Liver (tissue), 9 donors: ENCODE measurements around the gene IGF1R. TPM values are rescaled to one million over a fixed set of nuclear protein-coding genes. Genes with fewer than 3 reads are reported as not detected.

Source experiments
- DNase-seq: peaks from one replicate; pipeline ENCODE4 v3.0.0-alpha.2; 2017; ENCODE audit warnings: low spot score
- H3K27ac ChIP-seq, 2 donors: one replicate each; pipeline ENCODE4 v1.7.0; 2013; ENCODE audit warnings: inconsistent platforms in 2 of 2, low read length in 2 of 2, control low read depth in 1 of 2, low read depth in 1 of 2, mild to moderate bottlenecking in 1 of 2
- H3K27me3 ChIP-seq, 4 donors: one replicate each; pipeline versions ENCODE4 v1.6.1 to v1.7.0; 2013; ENCODE audit warnings: low read length in 3 of 4, inconsistent platforms in 1 of 4, mild to moderate bottlenecking in 1 of 4, moderate library complexity in 1 of 4; ENCODE audit not compliant: control insufficient read depth in 4 of 4, insufficient read depth in 4 of 4
- H3K36me3 ChIP-seq, 4 donors: one replicate each; pipeline versions ENCODE4 v1.6.1 to v1.7.0; 2013; ENCODE audit warnings: low read length in 3 of 4, mild to moderate bottlenecking in 3 of 4, low read depth in 1 of 4, moderate library complexity in 1 of 4; ENCODE audit not compliant: control insufficient read depth in 4 of 4, insufficient read depth in 3 of 4
- H3K4me1 ChIP-seq, 4 donors: one replicate each; pipeline versions ENCODE4 v1.6.1 to v1.7.0; 2013; ENCODE audit warnings: low read length in 3 of 4, mild to moderate bottlenecking in 3 of 4, moderate library complexity in 1 of 4; ENCODE audit not compliant: control insufficient read depth in 4 of 4, insufficient read depth in 4 of 4
- H3K4me3 ChIP-seq, 3 donors: one replicate each; pipeline versions ENCODE4 v1.6.1 to v1.7.0; 2013; ENCODE audit warnings: low read length in 3 of 3, control low read depth in 1 of 3, low read depth in 1 of 3, mild to moderate bottlenecking in 1 of 3
- H3K9ac ChIP-seq, 2 donors: one replicate each; pipeline ENCODE4 v1.7.0; 2013; ENCODE audit warnings: low read length in 2 of 2, mild to moderate bottlenecking in 2 of 2, moderate library complexity in 2 of 2, control low read depth in 1 of 2, low read depth in 1 of 2
- H3K9me3 ChIP-seq, 4 donors: one replicate each; pipeline versions ENCODE4 v1.6.1 to v1.7.0; 2013; ENCODE audit warnings: low read length in 3 of 4; ENCODE audit not compliant: control insufficient read depth in 4 of 4
- ATF3 ChIP-seq: IDR thresholded peaks from 2 replicates; pipeline ENCODE4 v1.6.1; 2016; ENCODE audit warnings: antibody characterized with exemption
- CTCF ChIP-seq: fragments of 150-350 bp; IDR thresholded peaks from 2 replicates; pipeline ENCODE4 v1.5.1; 2017; ENCODE audit warnings: improper control_type of control experiment, low read depth, low read length; ENCODE audit not compliant: missing input control
- EGR1 ChIP-seq, 2 donors: IDR thresholded peaks; 2 replicates each; pipeline ENCODE4 v1.6.1; 2016 to 2018; ENCODE audit warnings: antibody characterized with exemption in 2 of 2, low read depth in 2 of 2
- FOXA1 ChIP-seq: IDR thresholded peaks from 2 replicates; pipeline ENCODE4 v1.6.1; 2016; ENCODE audit warnings: antibody characterized with exemption
- GABPA ChIP-seq, 2 donors: IDR thresholded peaks in 1 of 2; conservative IDR thresholded peaks in 1 of 2; 2 replicates each; pipeline ENCODE4 v1.6.1; 2016; ENCODE audit warnings: antibody characterized with exemption in 2 of 2, mild to moderate bottlenecking in 1 of 2, moderate library complexity in 1 of 2
- HNF4A ChIP-seq, 2 donors: conservative IDR thresholded peaks; 2 replicates each; pipeline ENCODE4 v1.6.1; 2016; ENCODE audit warnings: antibody characterized with exemption in 2 of 2, mild to moderate bottlenecking in 2 of 2
- HNF4G ChIP-seq: IDR thresholded peaks from 2 replicates; pipeline ENCODE4 v1.6.1; 2016; ENCODE audit warnings: antibody characterized with exemption
- JUND ChIP-seq, 2 donors: IDR thresholded peaks; 2 replicates each; pipeline ENCODE4 v1.6.1; 2016; ENCODE audit warnings: antibody characterized with exemption in 2 of 2
- NR2F2 ChIP-seq: IDR thresholded peaks from 2 replicates; pipeline ENCODE4 v1.6.1; 2016; ENCODE audit warnings: antibody characterized with exemption
- RAD21 ChIP-seq, 2 donors: IDR thresholded peaks; 2 replicates each; pipeline ENCODE4 v1.6.1; 2016; ENCODE audit warnings: antibody characterized with exemption in 2 of 2, mild to moderate bottlenecking in 2 of 2
- REST ChIP-seq: IDR thresholded peaks from 2 replicates; pipeline ENCODE4 v1.6.1; 2016; ENCODE audit warnings: antibody characterized with exemption, mild to moderate bottlenecking
- SP1 ChIP-seq: IDR thresholded peaks from 2 replicates; pipeline ENCODE4 v1.6.1; 2018; ENCODE audit warnings: antibody characterized with exemption, mild to moderate bottlenecking
- TAF1 ChIP-seq: conservative IDR thresholded peaks from 2 replicates; pipeline ENCODE4 v1.6.1; 2016; ENCODE audit warnings: antibody characterized with exemption, mild to moderate bottlenecking
- YY1 ChIP-seq: IDR thresholded peaks from 2 replicates; pipeline ENCODE4 v1.6.1; 2016; ENCODE audit warnings: antibody characterized with exemption, mild to moderate bottlenecking
- ZBTB33 ChIP-seq: IDR thresholded peaks from 2 replicates; pipeline ENCODE4 v1.6.1; 2016; ENCODE audit warnings: antibody characterized with exemption
- WGBS: extraction: QIAGEN DNeasy Blood & Tissue Kit; methylation state at CpG from one replicate; pipeline ENCODE4 v1.1.7; 2013; 5-methylcytosine and 5-hydroxymethylcytosine counted together
- polyA plus RNA-seq, 2 donors: library from polyadenylated mRNA; stranded (reverse) in 1 of 2; unstranded in 1 of 2; fragments of 200-250 nt in 1 of 2; fragments of >200 nt in 1 of 2; fragmentation: Nextera tagmentation in 1 of 2; extraction: Ambion mirVana in 1 of 2; gene quantifications; one replicate each; pipeline versions ENCODE4 v1.2.1 to v1.2.3, GENCODE V29; 2013 to 2015
- total RNA-seq, 2 donors: library from RNA; depleted of rRNA; stranded (reverse); fragments of >200 nt; gene quantifications; one replicate each; pipeline ENCODE4 v1.2.3, GENCODE V29; 2014
- donor health status: healthy.
- donor health status: healthy.
- donor health status: healthy.
- donor health status: healthy.
- donor health status: healthy.

Gene IGF1R
- total and polyA plus RNA-seq, 4 donors = 0.69 to 10.3 (median 3.2) TPM

- peaks cover 0 to 1% (median 0%) of the 10 kb centered on the region in 4 donors for H3K9me3 ChIP-seq
- no peak overlapping the region for H3K9ac ChIP-seq
- peaks cover 10 to 31% (median 23%) of the 10 kb centered on the region in 4 donors for H3K4me1 ChIP-seq
- TF ChIP-seq TAF1 (no peak), FOXA1 (no peak), RAD21 (IDR thresholded peaks at IDR 0.05) (no peak), EGR1 (IDR thresholded peaks at IDR 0.05; ENCODE audit: low read depth in 2 of 2) (no peak), SP1 (no peak), ATF3 (no peak), REST (no peak), JUND (IDR thresholded peaks at IDR 0.05) (no peak), GABPA (IDR thresholded peaks at IDR 0.05 in 1 of 2, conservative IDR thresholded peaks at IDR 0.05 in 1 of 2) (no peak), CTCF (no peak)
- H3K27ac ChIP-seq = peak overlapping the region in 1 of 2 donors; percentile 67
- H3K36me3 ChIP-seq = no peaks in the 10 kb centered on the region
- no peak for DNase-seq
- 96% methylated on average over 7 of the region's 7 CpGs for WGBS
- no peaks in the 10 kb centered on the region for H3K27me3 ChIP-seq
- H3K4me3 ChIP-seq = no peak overlapping the region
Measured at GRCh38 chr15:98951004-98951403, 302.7 kb downstream of the IGF1R start.

GRCh38 chr15:98951493-98952320, 303.4 kb downstream of the IGF1R start:
- 44% methylated on average over 19 of the region's 19 CpGs for WGBS
- DNase-seq = no peak
- H3K36me3 ChIP-seq = no peaks in the 10 kb centered on the region
- peak; percentile 25 for TF ChIP-seq REST
- TF ChIP-seq ATF3 = no peak
- TF ChIP-seq EGR1 (IDR thresholded peaks at IDR 0.05; ENCODE audit: low read depth in 2 of 2) = peak in 1 of 2 donors; percentile 25
- peak in 1 of 2 donors; percentile 43 for TF ChIP-seq JUND (IDR thresholded peaks at IDR 0.05)
- TF ChIP-seq RAD21 (IDR thresholded peaks at IDR 0.05) = peak in 1 of 2 donors; percentile 19
- TF ChIP-seq SP1 = peak; percentile 53
- no peak for TF ChIP-seq NR2F2
- no peak for TF ChIP-seq ZBTB33
- TF ChIP-seq YY1 = peak; percentile 31
- TF ChIP-seq HNF4A (conservative IDR thresholded peaks at IDR 0.05) = peak; percentile 90 to 92
- TF ChIP-seq TAF1 = no peak
- TF ChIP-seq HNF4G = peak; percentile 11
- no peak for TF ChIP-seq CTCF

More at GRCh38 chr15:98951493-98952320, 303.4 kb downstream of the IGF1R start:
- H3K27ac ChIP-seq = peak overlapping the region; percentile 68 to 71
- H3K9ac ChIP-seq = peak overlapping the region in 1 of 2 donors; percentile 53
- no peaks in the 10 kb centered on the region for H3K27me3 ChIP-seq
- H3K4me3 ChIP-seq = no peak overlapping the region
- peaks cover 0 to 1% (median 0%) of the 10 kb centered on the region in 4 donors for H3K9me3 ChIP-seq
- peaks cover 10 to 33% (median 24%) of the 10 kb centered on the region in 4 donors for H3K4me1 ChIP-seq
